Thymus (tissue), 11 donors: Measurements from ENCODE around the gene SH2D6. TPM values are rescaled to one million over a fixed set of nuclear protein-coding genes. Genes with fewer than 3 reads are reported as not detected.
A peak's percentile ranks its signal among the peaks of the same experiment; 100 is the strongest.
"Not testable (repeated sequence)": the region's sequence is repeated elsewhere in the genome, so short reads cannot be mapped to it uniquely, and the experiment has no call there.

Experiments
- DNase-seq, 9 donors: peaks; one replicate each; pipeline ENCODE4 v3.0.0-alpha.2; 2013; ENCODE audit warnings: low spot score in 9 of 9, low read depth in 6 of 9, missing footprints in 1 of 9
- H3K27ac ChIP-seq, 2 donors: one replicate each; pipeline ENCODE4 v1.5.1; 2013; ENCODE audit warnings: control low read depth in 1 of 2, low read depth in 1 of 2, low read length in 1 of 2, mild to moderate bottlenecking in 1 of 2, moderate library complexity in 1 of 2
- H3K27me3 ChIP-seq, 2 donors: one replicate each; pipeline ENCODE4 v1.5.1; 2013; ENCODE audit warnings: low read length in 1 of 2; ENCODE audit not compliant: control insufficient read depth in 2 of 2, insufficient read depth in 1 of 2
- H3K36me3 ChIP-seq, 2 donors: one replicate each; pipeline ENCODE4 v1.5.1; 2013; ENCODE audit warnings: low read length in 1 of 2, mild to moderate bottlenecking in 1 of 2, moderate library complexity in 1 of 2; ENCODE audit not compliant: control insufficient read depth in 2 of 2, insufficient read depth in 2 of 2
- H3K4me1 ChIP-seq, 2 donors: one replicate each; pipeline ENCODE4 v1.5.1; 2013; ENCODE audit warnings: low read length in 2 of 2; ENCODE audit not compliant: control insufficient read depth in 2 of 2, insufficient read depth in 2 of 2
- H3K4me3 ChIP-seq, 2 donors: one replicate each; pipeline ENCODE4 v1.5.1; 2013; ENCODE audit warnings: low read length in 2 of 2, control low read depth in 1 of 2, mild to moderate bottlenecking in 1 of 2
- H3K9me3 ChIP-seq, 2 donors: one replicate each; pipeline ENCODE4 v1.5.1; 2013; ENCODE audit warnings: low read length in 1 of 2, mild to moderate bottlenecking in 1 of 2; ENCODE audit not compliant: control insufficient read depth in 2 of 2, insufficient read depth in 1 of 2
- WGBS: extraction: QIAGEN DNeasy Blood & Tissue Kit; methylation state at CpG from one replicate; pipeline ENCODE4 v1.1.7; 2013; 5-methylcytosine and 5-hydroxymethylcytosine counted together
- polyA plus RNA-seq: library from polyadenylated mRNA; stranded (reverse); fragments of 200-250 nt; gene quantifications from one replicate; pipeline ENCODE4 v1.2.3, GENCODE V29; 2013
- total RNA-seq: library from RNA; stranded (reverse); fragments of 120-200 nt; gene quantifications from one replicate; pipeline ENCODE4 v1.2.4, GENCODE V29; 2013
- donor health status: healthy.

SH2D6 gene
- total and polyA plus RNA-seq, 2 donors: 0.33 to 0.55 TPM

GRCh38 chr2:85435220-85435958 is 16.9 kb downstream of the SH2D6 start:
- Histone ChIP-seq H3K27me3 (no peaks in the 10 kb centered on the region), H3K4me3 (no peak overlapping the region), H3K36me3 (no peaks in the 10 kb centered on the region), H3K9me3 (no peaks in the 10 kb centered on the region), H3K4me1 (peaks cover 24 to 47% of the 10 kb centered on the region in 2 donors), H3K27ac (no peak overlapping the region)
- 93% methylated on average over 21 of the region's 21 CpGs for WGBS
- DNase-seq: no peak

- Histone ChIP-seq H3K4me1 (peaks cover 24 to 47% of the 10 kb centered on the region in 2 donors), H3K27me3 (no peaks in the 10 kb centered on the region), H3K36me3 (no peaks in the 10 kb centered on the region), H3K4me3 (no peak overlapping the region), H3K9me3 (no peaks in the 10 kb centered on the region), H3K27ac (peak overlapping the region in 1 of 2 donors; percentile 79)
- whole genome bisulfite sequencing: 91% methylated on average over 16 of the region's 16 CpGs
- DNase-seq: no peak
Measured at GRCh38 chr2:85435981-85436835, 17.7 kb downstream of the SH2D6 start.

- H3K4me1 ChIP-seq: peaks cover 24 to 47% of the 10 kb centered on the region in 2 donors
- H3K9me3 ChIP-seq: no peaks in the 10 kb centered on the region
- no peaks in the 10 kb centered on the region for H3K36me3 ChIP-seq
- 74% methylated on average over 10 of the region's 10 CpGs for WGBS
- peak overlapping the region in 1 of 2 donors; percentile 57 for H3K4me3 ChIP-seq
- H3K27ac ChIP-seq: peak overlapping the region; percentile 32 to 79
- DNase-seq: no peak
- H3K27me3 ChIP-seq: no peaks in the 10 kb centered on the region
Measured at GRCh38 chr2:85436836-85437487, 18.4 kb downstream of the SH2D6 start.

GRCh38 chr2:85437488-85438200 is 19.1 kb downstream of the SH2D6 start:
- peaks cover 24 to 47% of the 10 kb centered on the region in 2 donors for H3K4me1 ChIP-seq
- peak in 5 of 9 donors; percentile 42 to 80 (median 62) for DNase-seq
- WGBS: 4% methylated on average over 64 of the region's 64 CpGs
- H3K27me3 ChIP-seq: no peaks in the 10 kb centered on the region
- H3K27ac ChIP-seq: peak overlapping the region; percentile 62 to 79
- peak overlapping the region; percentile 47 to 57 for H3K4me3 ChIP-seq
- H3K36me3 ChIP-seq: no peaks in the 10 kb centered on the region
- H3K9me3 ChIP-seq: no peaks in the 10 kb centered on the region

- no peak for DNase-seq
- Histone ChIP-seq H3K36me3 (no peaks in the 10 kb centered on the region), H3K27ac (peak overlapping the region; percentile 62 to 84), H3K9me3 (no peaks in the 10 kb centered on the region), H3K4me3 (peak overlapping the region; percentile 47 to 57), H3K4me1 (peaks cover 24 to 47% of the 10 kb centered on the region in 2 donors), H3K27me3 (no peaks in the 10 kb centered on the region)
- WGBS: 45% methylated on average over 19 of the region's 19 CpGs
Measured at GRCh38 chr2:85438201-85439024, 19.9 kb downstream of the SH2D6 start.

- Histone ChIP-seq H3K4me3 (no peak overlapping the region), H3K27me3 (no peaks in the 10 kb centered on the region), H3K27ac (no peak overlapping the region), H3K4me1 (peaks cover 24 to 46% of the 10 kb centered on the region in 2 donors), H3K9me3 (no peaks in the 10 kb centered on the region), H3K36me3 (no peaks in the 10 kb centered on the region)
- DNase-seq: no peak
- WGBS: 98% methylated on average over 6 of the region's 6 CpGs
Measured at GRCh38 chr2:85439025-85439472, 20.5 kb downstream of the SH2D6 start.

- Histone ChIP-seq H3K4me1 (peaks cover 24 to 42% of the 10 kb centered on the region in 2 donors), H3K27ac (peak overlapping the region in 1 of 2 donors; percentile 18)
- not testable (repeated sequence) for DNase-seq, H3K36me3 ChIP-seq, H3K9me3 ChIP-seq, H3K27me3 ChIP-seq, H3K4me3 ChIP-seq
- WGBS: 98% methylated on average over 9 of the region's 9 CpGs
Measured at GRCh38 chr2:85439569-85439968, 21.1 kb downstream of the SH2D6 start.

- no peak for DNase-seq
- H3K27me3 ChIP-seq: no peaks in the 10 kb centered on the region
- H3K9me3 ChIP-seq: no peaks in the 10 kb centered on the region
- H3K36me3 ChIP-seq: no peaks in the 10 kb centered on the region
- H3K27ac ChIP-seq: peak overlapping the region in 1 of 2 donors; percentile 52
- H3K4me3 ChIP-seq: no peak overlapping the region
- WGBS: 86% methylated on average over 7 of the region's 7 CpGs
- peaks cover 24 to 38% of the 10 kb centered on the region in 2 donors for H3K4me1 ChIP-seq
Measured at GRCh38 chr2:85439986-85440385, 21.5 kb downstream of the SH2D6 start.
